Keratinocyte (primary cell): ENCODE results near the gene CELSR1. TPM values are rescaled to one million over a fixed set of nuclear protein-coding genes. Genes with fewer than 3 reads are reported as not detected.
"Not testable (repeated sequence)": the region's sequence is repeated elsewhere in the genome, so short reads cannot be mapped to it uniquely, and the experiment has no call there.

Source experiments
- DNase-seq: peaks from one replicate; pipeline ENCODE4 v3.0.0-alpha.2; 2011; ENCODE audit warnings: low read depth, missing footprints, low spot score
- FAIRE-seq: peaks from 2 replicates; lab custom pipeline; 2011; peaks lifted over from hg19 to GRCh38; lab: Jason Lieb, UNC
- H2AFZ ChIP-seq: 2 replicates; pipeline ENCODE4 v1.6.0; 2012; ENCODE audit warnings: low read length, control low read depth, inconsistent platforms; ENCODE audit not compliant: control insufficient read depth
- H3K27ac ChIP-seq: 2 replicates; pipeline ENCODE4 v1.5.1; 2011; ENCODE audit warnings: low read length; ENCODE audit not compliant: control insufficient read depth, insufficient read depth
- H3K27me3 ChIP-seq: 3 replicates; pipeline ENCODE4 v1.6.0; 2011; ENCODE audit warnings: low read length; ENCODE audit not compliant: control insufficient read depth, insufficient read depth; ENCODE audit errors: extremely low read depth
- H3K36me3 ChIP-seq, 2 experiments: 2 replicates in 1 of 2; 3 replicates in 1 of 2; pipeline ENCODE4 v1.5.1; 2011; ENCODE audit warnings: low read length in 2 of 2, mild to moderate bottlenecking in 1 of 2; ENCODE audit not compliant: control insufficient read depth in 2 of 2, insufficient read depth in 2 of 2; ENCODE audit errors: extremely low read depth in 1 of 2
- H3K4me1 ChIP-seq: 3 replicates; pipeline ENCODE4 v1.5.1; 2011; ENCODE audit warnings: low read length; ENCODE audit not compliant: control insufficient read depth, insufficient read depth; ENCODE audit errors: extremely low read depth
- H3K4me2 ChIP-seq: 3 replicates; pipeline ENCODE4 v1.6.0; 2011; ENCODE audit warnings: low read depth, low read length; ENCODE audit not compliant: control insufficient read depth, insufficient read depth; ENCODE audit errors: extremely low read depth
- H3K4me3 ChIP-seq, 3 experiments: fragments of 200-600 bp in 1 of 3; sonication (generic) in 1 of 3; 2 replicates in 2 of 3; 3 replicates in 1 of 3; pipeline ENCODE4 v1.5.1; 2011 to 2016; ENCODE audit warnings: low read length in 3 of 3, mild to moderate bottlenecking in 3 of 3, control low read depth in 2 of 3, inconsistent platforms in 1 of 3, low read depth in 1 of 3, mixed read lengths in 1 of 3, mixed run types in 1 of 3, moderate library complexity in 1 of 3; ENCODE audit not compliant: control insufficient read depth in 2 of 3, insufficient read depth in 2 of 3; ENCODE audit errors: extremely low read depth in 1 of 3
- H3K79me2 ChIP-seq: 2 replicates; pipeline ENCODE4 v1.6.0; 2012; ENCODE audit warnings: low read length; ENCODE audit not compliant: control insufficient read depth, insufficient read depth
- H3K9ac ChIP-seq: 3 replicates; pipeline ENCODE4 v1.6.0; 2011; ENCODE audit warnings: low read length; ENCODE audit not compliant: control insufficient read depth, insufficient read depth; ENCODE audit errors: extremely low read depth
- H3K9me1 ChIP-seq: 3 replicates; pipeline ENCODE4 v1.6.0; 2011; ENCODE audit warnings: low read length; ENCODE audit not compliant: control insufficient read depth, insufficient read depth; ENCODE audit errors: extremely low read depth
- H3K9me3 ChIP-seq: 2 replicates; pipeline ENCODE4 v1.5.1; 2012; ENCODE audit warnings: low read depth, low read length; ENCODE audit not compliant: control insufficient read depth
- H4K20me1 ChIP-seq: 3 replicates; pipeline ENCODE4 v1.6.0; 2011; ENCODE audit warnings: low read length; ENCODE audit not compliant: control insufficient read depth, insufficient read depth; ENCODE audit errors: extremely low read depth
- CTCF ChIP-seq, 3 experiments: IDR thresholded peaks in 1 of 3; conservative IDR thresholded peaks in 1 of 3; optimal IDR thresholded peaks in 1 of 3; 2 replicates in 2 of 3; 3 replicates in 1 of 3; pipeline versions ENCODE3 to v1.5.1; 2011; ENCODE audit warnings: low read length in 3 of 3, mild to moderate bottlenecking in 3 of 3, moderate library complexity in 2 of 3, control low read depth in 1 of 3, inconsistent platforms in 1 of 3; ENCODE audit not compliant: insufficient read depth in 2 of 3; ENCODE audit errors: extremely low read depth in 1 of 3
- EZH2 ChIP-seq: IDR thresholded peaks from one replicate; pipeline ENCODE4 v1.6.1; 2012; ENCODE audit warnings: inconsistent platforms, mild to moderate bottlenecking, low read length, moderate library complexity
- dilution Hi-C: fragments of 300-500 bp; cut with MboI; formaldehyde crosslinking; loops from one replicate; pipeline ENCODE4 v1.7.0; 2020; ENCODE audit warnings: low sequenced_read_pairs; ENCODE audit not compliant: extremely low pct_ligation_motif_present
- polyA plus RNA-seq, 5 experiments: library from polyadenylated mRNA; depleted of rRNA in 3 of 5; stranded (reverse) in 3 of 5; stranded (forward) in 1 of 5; unstranded in 1 of 5; fragments of >200 nt; gene quantifications; 1 replicate in 1 of 5; 2 replicates in 3 of 5; 3 replicates in 1 of 5; pipeline versions ENCODE4 v1.2.1 to v1.2.3, GENCODE V29; 2011 to 2012; ENCODE audit warnings: missing spikeins in 2 of 5, low read depth in 1 of 5, low replicate concordance in 1 of 5

CELSR1 gene
- polyA plus RNA-seq, 1 donor (not counting 4 experiments of a cell fraction or from before 2014, with no cell fraction given) = 16.1 TPM

DNA sequence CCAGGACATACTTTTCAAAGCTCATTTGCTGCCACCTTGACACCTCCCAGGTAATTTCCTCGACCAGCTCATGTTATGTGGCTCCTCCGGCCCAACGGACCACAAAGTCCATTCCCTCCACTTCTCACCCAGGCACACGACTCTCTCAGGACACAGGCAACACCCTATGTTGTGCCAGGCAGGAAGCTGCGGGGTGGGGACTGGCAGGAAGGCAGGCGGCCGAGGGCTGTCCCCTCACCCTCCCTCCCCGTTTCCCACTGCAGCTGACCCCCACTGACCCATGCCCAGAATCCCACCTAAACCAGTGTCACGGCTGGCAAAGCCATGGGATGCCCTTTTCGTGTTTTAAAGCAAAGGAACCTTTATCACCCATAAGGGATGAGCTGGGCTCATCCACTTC lies 20.8 kb downstream of the CELSR1 start:
- H3K9ac ChIP-seq = no peak overlapping the region
- peaks cover 2 to 15% of the 10 kb centered on the region in 2 experiments for H3K36me3 ChIP-seq
- H3K27me3 ChIP-seq = no peaks in the 10 kb centered on the region
- H3K27ac ChIP-seq = no peak overlapping the region
- no peak overlapping the region for H3K4me2 ChIP-seq
- peaks cover 32% of the 10 kb centered on the region for H3K79me2 ChIP-seq
- no peak overlapping the region for H3K4me3 ChIP-seq
- DNase-seq = no peak
- no peak for FAIRE-seq
- no peak overlapping the region for H2AFZ ChIP-seq
- TF ChIP-seq CTCF (optimal IDR thresholded peaks at IDR 0.05 in 1 of 3, IDR thresholded peaks at IDR 0.05 in 1 of 3, conservative IDR thresholded peaks at IDR 0.05 in 1 of 3; ENCODE audit: extremely low read depth in 1 of 3, insufficient read depth in 2 of 3, low read length in 3 of 3) (no peak), EZH2 (no peak)
- peaks cover 4% of the 10 kb centered on the region for H3K9me1 ChIP-seq
- peaks cover 30% of the 10 kb centered on the region for H3K4me1 ChIP-seq
- dilution Hi-C loops = no loop called here
- no peaks in the 10 kb centered on the region for H3K9me3 ChIP-seq
- H4K20me1 ChIP-seq = no peaks in the 10 kb centered on the region

DNA sequence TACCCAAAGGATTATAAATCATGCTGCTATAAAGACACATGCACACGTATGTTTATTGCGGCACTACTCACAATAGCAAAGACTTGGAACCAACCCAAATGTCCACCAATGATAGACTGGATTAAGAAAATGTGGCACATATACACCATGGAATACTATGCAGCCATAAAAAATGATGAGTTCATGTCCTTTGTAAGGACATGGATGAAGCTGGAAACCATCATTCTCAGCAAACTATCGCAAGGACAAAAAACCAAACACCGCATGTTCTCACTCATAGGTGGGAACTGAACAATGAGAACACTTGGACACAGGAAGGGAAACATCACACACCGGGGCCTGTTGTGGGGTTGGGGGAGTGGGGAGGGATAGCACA lies 21.3 kb downstream of the CELSR1 start:
- H3K27ac ChIP-seq, FAIRE-seq, H3K9me3 ChIP-seq, H3K27me3 ChIP-seq, H3K9ac ChIP-seq, H3K9me1 ChIP-seq, dilution Hi-C loops, H3K4me2 ChIP-seq, H3K4me3 ChIP-seq, DNase-seq, H2AFZ ChIP-seq, H4K20me1 ChIP-seq: not testable (repeated sequence)
- Histone ChIP-seq H3K4me1 (peaks cover 35% of the 10 kb centered on the region), H3K36me3 (peaks cover 4 to 15% of the 10 kb centered on the region in 2 experiments), H3K79me2 (peaks cover 37% of the 10 kb centered on the region)
